Measurements from ENCODE around the gene NEURL1. TPM values are rescaled to one million over a fixed set of nuclear protein-coding genes. Genes with fewer than 3 reads are reported as not detected.
A peak's percentile ranks its signal among the peaks of the same experiment; 100 is the strongest.

NEURL1 gene
- total RNA-seq, 1 donor from 2014 or later, result 4.2 TPM

- Histone ChIP-seq H3K9me3 (no peaks in the 10 kb centered on the region), H3K4me1 (no peaks in the 10 kb centered on the region), H3K27me3 (no peaks in the 10 kb centered on the region), H3K36me3 (peaks cover 0 to 7% of the 10 kb centered on the region in 2 donors), H3K27ac (peak overlapping the region; percentile 47), H3K4me3 (no peak overlapping the region)
- intact Hi-C loops (cut with DNase I), result loop anchor here (10.0 kb wide), 1 partner anchor 178 kb away; no protein-coding TSS in a partner anchor
- TF ChIP-seq POLR2A (IDR thresholded peaks at IDR 0.05) (no peak), CTCF (IDR thresholded peaks at IDR 0.05) (peak; percentile 20 to 46 (median 24))
- no peak for DNase-seq (ENCODE audit: extremely low spot score in 2 of 2)
Observed at GRCh38 chr10:103592186-103593021, 98.9 kb downstream of the NEURL1 start.

- no peak overlapping the region for H3K4me3 ChIP-seq
- no peak for DNase-seq (ENCODE audit: extremely low spot score in 2 of 2)
- intact Hi-C loops (cut with DNase I), result loop anchor here (10.0 kb wide), 1 partner anchor 178 kb away; no protein-coding TSS in a partner anchor
- no peaks in the 10 kb centered on the region for H3K27me3 ChIP-seq
- peaks cover 0 to 2% of the 10 kb centered on the region in 2 donors for H3K36me3 ChIP-seq
- H3K27ac ChIP-seq, result peak overlapping the region; percentile 47
- H3K4me1 ChIP-seq, result no peaks in the 10 kb centered on the region
- H3K9me3 ChIP-seq, result no peaks in the 10 kb centered on the region
- TF ChIP-seq CTCF (IDR thresholded peaks at IDR 0.05) (no peak), POLR2A (IDR thresholded peaks at IDR 0.05) (no peak), POLR2AphosphoS5 (IDR thresholded peaks at IDR 0.05; ENCODE audit: insufficient read depth in 1 of 2, low read depth in 1 of 2) (no peak)
Observed at GRCh38 chr10:103593022-103593570, 99.6 kb downstream of the NEURL1 start.

GRCh38 chr10:103595933-103596726 lies 102.6 kb downstream of the NEURL1 start:
- peak overlapping the region; percentile 24 for H3K27ac ChIP-seq
- peaks cover 19% of the 10 kb centered on the region for H3K4me1 ChIP-seq
- H3K36me3 ChIP-seq, result peaks cover 0 to 4% of the 10 kb centered on the region in 2 donors
- no peaks in the 10 kb centered on the region for H3K27me3 ChIP-seq
- no peak for DNase-seq (ENCODE audit: extremely low spot score in 2 of 2)
- intact Hi-C loops (cut with DNase I), result loop anchor here (10.0 kb wide), 1 partner anchor 181 kb away; no protein-coding TSS in a partner anchor
- no peaks in the 10 kb centered on the region for H3K9me3 ChIP-seq
- H3K4me3 ChIP-seq, result no peak overlapping the region
- TF ChIP-seq POLR2AphosphoS5 (IDR thresholded peaks at IDR 0.05; ENCODE audit: insufficient read depth in 1 of 2, low read depth in 1 of 2) (no peak), POLR2A (IDR thresholded peaks at IDR 0.05) (no peak), CTCF (IDR thresholded peaks at IDR 0.05) (no peak)

GRCh38 chr10:103597003-103597402 lies 103.5 kb downstream of the NEURL1 start:
- DNase-seq (ENCODE audit: extremely low spot score in 2 of 2), result no peak
- no peak for TF ChIP-seq CTCF (IDR thresholded peaks at IDR 0.05)
- TF ChIP-seq POLR2AphosphoS5 (IDR thresholded peaks at IDR 0.05; ENCODE audit: insufficient read depth in 1 of 2, low read depth in 1 of 2), result no peak
- TF ChIP-seq POLR2A (IDR thresholded peaks at IDR 0.05), result no peak
- Histone ChIP-seq H3K9me3 (no peaks in the 10 kb centered on the region), H3K27me3 (no peaks in the 10 kb centered on the region), H3K4me1 (peaks cover 21% of the 10 kb centered on the region), H3K4me3 (no peak overlapping the region), H3K36me3 (peaks cover 0 to 7% of the 10 kb centered on the region in 2 donors), H3K27ac (peak overlapping the region; percentile 47)
- intact Hi-C loops (cut with DNase I), result loop anchor here (10.0 kb wide), 1 partner anchor 182 kb away; no protein-coding TSS in a partner anchor

All from vagina (tissue), 2 donors.